Naive thymus-derived CD4-positive, alpha-beta T cell (primary cell): ENCODE data around the gene PDZRN4. TPM values are rescaled to one million over a fixed set of nuclear protein-coding genes. Genes with fewer than 3 reads are reported as not detected.
"Not testable (repeated sequence)": the region's sequence is repeated elsewhere in the genome, so short reads cannot be mapped to it uniquely, and the experiment has no call there.

Experiments used
- ATAC-seq: fragments of 150-1000 bp; cut with Tn5 transposase; 2 replicates; pipeline ENCODE4 v1.10.0; 2021; ENCODE audit warnings: mild to moderate bottlenecking, moderate library complexity
- CTCF ChIA-PET: fragments of 350-600 bp; sonication (Branson Sonifier 250); formaldehyde crosslinking; loops from one replicate; lab custom pipeline; 2021; ENCODE audit warnings: antibody characterized with exemption; lab: Charles Lee
- POLR2A ChIA-PET: fragments of 350-600 bp; sonication (Branson Sonifier 250); formaldehyde crosslinking; loops from one replicate; lab custom pipeline; 2021; ENCODE audit warnings: antibody characterized with exemption, inconsistent platforms; lab: Charles Lee
- DNase-seq, 9 donors: peaks; one replicate each; pipeline versions ENCODE4 v3.0.0 to v3.0.0-alpha.2; 2020 to 2022; ENCODE audit warnings: mixed read lengths in 1 of 9
- H3K27ac ChIP-seq: one replicate; pipeline ENCODE4 v1.7.0; 2013; ENCODE audit warnings: mild to moderate bottlenecking, low read depth, low read length, moderate library complexity
- H3K27me3 ChIP-seq, 2 donors: one replicate each; pipeline ENCODE4 v1.7.0; 2013; ENCODE audit warnings: low read length in 2 of 2, mild to moderate bottlenecking in 2 of 2, moderate library complexity in 2 of 2; ENCODE audit not compliant: control insufficient read depth in 2 of 2, insufficient read depth in 2 of 2
- H3K36me3 ChIP-seq, 3 experiments: 1 replicate in 2 of 3; 2 replicates in 1 of 3; pipeline ENCODE4 v1.7.0; 2013; ENCODE audit warnings: low read length in 3 of 3, mild to moderate bottlenecking in 3 of 3, moderate library complexity in 1 of 3; ENCODE audit not compliant: insufficient read depth in 3 of 3, control insufficient read depth in 2 of 3
- H3K4me1 ChIP-seq, 2 donors: one replicate each; pipeline ENCODE4 v1.7.0; 2013; ENCODE audit warnings: low read length in 2 of 2, mild to moderate bottlenecking in 2 of 2, moderate library complexity in 1 of 2; ENCODE audit not compliant: control insufficient read depth in 2 of 2, insufficient read depth in 2 of 2
- H3K4me3 ChIP-seq: 2 replicates; pipeline ENCODE4 v1.7.0; 2013; ENCODE audit warnings: mild to moderate bottlenecking, low read length
- H3K9me3 ChIP-seq, 3 experiments: 1 replicate in 2 of 3; 2 replicates in 1 of 3; pipeline ENCODE4 v1.7.0; 2013; ENCODE audit warnings: low read length in 3 of 3; ENCODE audit not compliant: control insufficient read depth in 2 of 3
- H3K27ac Mint-ChIP-seq, 9 donors: one replicate each; pipeline ENCODE4 v1.8.0; 2020 to 2022; ENCODE audit warnings: mixed read lengths in 9 of 9, mild to moderate bottlenecking in 8 of 9, moderate library complexity in 5 of 9, inconsistent platforms in 2 of 9
- H3K27me3 Mint-ChIP-seq, 5 donors: one replicate each; pipeline ENCODE4 v1.8.0; 2021 to 2022; ENCODE audit warnings: mixed read lengths in 5 of 5, mild to moderate bottlenecking in 1 of 5
- H3K36me3 Mint-ChIP-seq, 5 donors: one replicate each; pipeline ENCODE4 v1.8.0; 2020 to 2022; ENCODE audit warnings: mixed read lengths in 5 of 5, mild to moderate bottlenecking in 3 of 5, inconsistent platforms in 1 of 5
- H3K4me1 Mint-ChIP-seq, 7 donors: one replicate each; pipeline ENCODE4 v1.8.0; 2020 to 2022; ENCODE audit warnings: mixed read lengths in 7 of 7, mild to moderate bottlenecking in 3 of 7, inconsistent platforms in 1 of 7
- H3K4me3 Mint-ChIP-seq, 10 donors: one replicate each; pipeline ENCODE4 v1.8.0; 2020 to 2022; ENCODE audit warnings: mild to moderate bottlenecking in 10 of 10, mixed read lengths in 10 of 10, moderate library complexity in 6 of 10, inconsistent platforms in 2 of 10
- H3K9me3 Mint-ChIP-seq, 11 donors: one replicate each; pipeline ENCODE4 v1.8.0; 2020 to 2022; ENCODE audit warnings: mixed read lengths in 11 of 11, mild to moderate bottlenecking in 4 of 11, inconsistent platforms in 1 of 11, moderate library complexity in 1 of 11
- intact Hi-C, 2 donors: fragments of 100-400 bp; cut with micrococcal nuclease; formaldehyde crosslinking; loops; one replicate each; pipeline ENCODE4 v1.15.1; 2023
- polyA plus RNA-seq, 2 donors: library from polyadenylated mRNA; unstranded; fragments of 300-500 nt; fragmentation: Illumina TruSeq; gene quantifications; one replicate each; pipeline ENCODE4 v1.2.3, GENCODE V29; 2021
- total RNA-seq, 6 experiments: library from RNA in 5 of 6; stranded (reverse) in 5 of 6; gene quantifications; 1 replicate in 5 of 6; 2 replicates in 1 of 6; pipeline ENCODE4 v1.2.3 and lab custom pipeline; 2021 to 2026

The PDZRN4 gene
- total and polyA plus RNA-seq, 7 experiments from 2014 or later = not detected

- Histone ChIP-seq H3K36me3 (no peaks in the 10 kb centered on the region), H3K9me3 (no peaks in the 10 kb centered on the region), H3K27me3 (no peaks in the 10 kb centered on the region), H3K4me1 (no peaks in the 10 kb centered on the region), H3K4me3 (no peak overlapping the region), H3K27ac (no peak overlapping the region)
- Mint-ChIP-seq H3K27ac (no peak overlapping the region), H3K4me3 (no peak overlapping the region), H3K9me3 (peaks cover 0 to 3% (median 0%) of the 10 kb centered on the region in 11 donors), H3K4me1 (peaks cover 0 to 1% (median 0%) of the 10 kb centered on the region in 7 donors), H3K36me3 (no peaks in the 10 kb centered on the region), H3K27me3 (peaks cover 0 to 16% (median 0%) of the 10 kb centered on the region in 5 donors)
- ChIA-PET POLR2A (no interaction called here), CTCF (no interaction called here)
- DNase-seq (no peak), ATAC-seq (no peak)
- intact Hi-C loops = no loop called here
Observed at GRCh38 chr12:41304526-41304925, 116.4 kb downstream of the PDZRN4 start.

GRCh38 chr12:41310367-41310766, 122.2 kb downstream of the PDZRN4 start:
- ChIA-PET POLR2A (no interaction called here), CTCF (no interaction called here)
- Histone ChIP-seq H3K27ac (no peak overlapping the region), H3K27me3 (no peaks in the 10 kb centered on the region), H3K9me3 (no peaks in the 10 kb centered on the region), H3K4me1 (no peaks in the 10 kb centered on the region), H3K36me3 (no peaks in the 10 kb centered on the region), H3K4me3 (no peak overlapping the region)
- H3K27me3 Mint-ChIP-seq = peaks cover 0 to 7% (median 0%) of the 10 kb centered on the region in 5 donors
- H3K9me3 Mint-ChIP-seq = peaks cover 0 to 3% (median 0%) of the 10 kb centered on the region in 11 donors
- no peak overlapping the region for H3K27ac Mint-ChIP-seq
- ATAC-seq (no peak), DNase-seq (no peak)
- H3K4me3 Mint-ChIP-seq = no peak overlapping the region
- no peaks in the 10 kb centered on the region for H3K36me3 Mint-ChIP-seq
- intact Hi-C loops = no loop called here
- no peaks in the 10 kb centered on the region for H3K4me1 Mint-ChIP-seq

- DNase-seq = no peak
- H3K9me3 Mint-ChIP-seq = peaks cover 0 to 3% (median 0%) of the 10 kb centered on the region in 11 donors
- H3K4me3 Mint-ChIP-seq = no peak overlapping the region
- no peaks in the 10 kb centered on the region for H3K9me3 ChIP-seq
- ChIA-PET CTCF (no interaction called here), POLR2A (no interaction called here)
- no peaks in the 10 kb centered on the region for H3K4me1 Mint-ChIP-seq
- peaks cover 0 to 2% (median 0%) of the 10 kb centered on the region in 5 donors for H3K27me3 Mint-ChIP-seq
- no peaks in the 10 kb centered on the region for H3K4me1 ChIP-seq
- no peak overlapping the region for H3K27ac ChIP-seq
- ATAC-seq = no peak
- intact Hi-C loops = no loop called here
- no peaks in the 10 kb centered on the region for H3K36me3 ChIP-seq
- no peak overlapping the region for H3K27ac Mint-ChIP-seq
- H3K27me3 ChIP-seq = no peaks in the 10 kb centered on the region
- H3K4me3 ChIP-seq = no peak overlapping the region
- no peaks in the 10 kb centered on the region for H3K36me3 Mint-ChIP-seq
Observed at GRCh38 chr12:41311883-41312282, 123.8 kb downstream of the PDZRN4 start.

- H3K4me3 ChIP-seq, H3K4me1 Mint-ChIP-seq, CTCF ChIA-PET, H3K36me3 Mint-ChIP-seq, H3K9me3 Mint-ChIP-seq, H3K27ac Mint-ChIP-seq, H3K27me3 ChIP-seq, intact Hi-C loops, H3K36me3 ChIP-seq, H3K4me3 Mint-ChIP-seq, H3K9me3 ChIP-seq, POLR2A ChIA-PET, ATAC-seq, H3K27ac ChIP-seq, H3K4me1 ChIP-seq, H3K27me3 Mint-ChIP-seq, DNase-seq: not testable (repeated sequence)
Observed at GRCh38 chr12:41312451-41312850, 124.3 kb downstream of the PDZRN4 start.

GRCh38 chr12:41325336-41325735, 137.2 kb downstream of the PDZRN4 start:
- Histone ChIP-seq H3K9me3 (no peaks in the 10 kb centered on the region), H3K27ac (no peak overlapping the region), H3K27me3 (no peaks in the 10 kb centered on the region), H3K36me3 (no peaks in the 10 kb centered on the region), H3K4me3 (no peak overlapping the region), H3K4me1 (no peaks in the 10 kb centered on the region)
- Mint-ChIP-seq H3K9me3 (no peaks in the 10 kb centered on the region), H3K4me1 (no peaks in the 10 kb centered on the region), H3K27me3 (peaks cover 0 to 6% (median 0%) of the 10 kb centered on the region in 5 donors), H3K36me3 (no peaks in the 10 kb centered on the region), H3K4me3 (no peak overlapping the region), H3K27ac (no peak overlapping the region)
- POLR2A ChIA-PET = no interaction called here
- intact Hi-C loops = no loop called here
- DNase-seq = no peak
- CTCF ChIA-PET = no interaction called here
- no peak for ATAC-seq

DNA sequence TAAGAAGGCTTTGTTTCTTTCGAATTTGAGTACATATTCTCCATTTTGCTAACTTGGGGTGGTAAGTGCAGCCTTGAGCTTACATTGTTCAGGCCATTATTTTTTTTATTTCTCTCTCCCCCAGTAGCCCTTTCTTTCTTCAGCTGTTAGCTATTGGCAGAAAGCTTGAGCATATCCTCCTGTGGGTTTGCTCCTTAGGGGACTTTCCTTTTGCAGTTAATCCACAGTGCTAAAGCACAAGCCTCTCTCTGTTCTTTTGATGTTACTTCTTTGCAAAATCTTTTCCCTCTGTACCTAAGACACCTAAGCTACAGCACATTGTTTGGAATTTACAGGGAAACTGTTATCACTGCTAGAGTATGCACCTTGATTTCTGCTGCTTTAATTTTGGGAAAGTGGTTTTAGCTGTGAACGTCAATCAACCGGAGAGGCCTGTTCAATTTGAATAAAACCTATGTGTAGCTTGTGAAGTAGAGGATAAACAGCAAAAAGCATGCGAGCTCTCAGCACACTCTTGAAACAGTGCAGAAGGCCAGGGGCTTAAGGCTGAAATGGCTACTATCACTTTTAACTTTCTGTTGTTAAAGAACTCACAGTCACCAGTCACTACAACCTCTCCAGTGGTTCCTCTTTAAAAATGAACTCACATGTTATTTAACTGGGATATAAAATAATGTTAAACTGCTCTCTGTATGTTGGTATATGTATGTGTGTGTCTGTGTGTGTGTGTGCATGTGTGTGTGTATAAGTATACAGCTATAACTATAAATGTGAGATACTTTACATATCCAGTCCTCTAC, 139.2 kb downstream of the PDZRN4 start:
- ChIA-PET POLR2A (no interaction called here), CTCF (no interaction called here)
- no peak overlapping the region for H3K27ac Mint-ChIP-seq
- Histone ChIP-seq H3K27me3 (no peaks in the 10 kb centered on the region), H3K36me3 (no peaks in the 10 kb centered on the region), H3K9me3 (no peaks in the 10 kb centered on the region), H3K4me3 (no peak overlapping the region), H3K4me1 (no peaks in the 10 kb centered on the region), H3K27ac (no peak overlapping the region)
- H3K4me3 Mint-ChIP-seq = no peak overlapping the region
- H3K36me3 Mint-ChIP-seq = no peaks in the 10 kb centered on the region
- no peak for DNase-seq
- H3K27me3 Mint-ChIP-seq = peaks cover 0 to 6% (median 5%) of the 10 kb centered on the region in 5 donors
- no peaks in the 10 kb centered on the region for H3K4me1 Mint-ChIP-seq
- no peak for ATAC-seq
- H3K9me3 Mint-ChIP-seq = peaks cover 0 to 6% (median 0%) of the 10 kb centered on the region in 11 donors
- intact Hi-C loops = no loop called here

DNA sequence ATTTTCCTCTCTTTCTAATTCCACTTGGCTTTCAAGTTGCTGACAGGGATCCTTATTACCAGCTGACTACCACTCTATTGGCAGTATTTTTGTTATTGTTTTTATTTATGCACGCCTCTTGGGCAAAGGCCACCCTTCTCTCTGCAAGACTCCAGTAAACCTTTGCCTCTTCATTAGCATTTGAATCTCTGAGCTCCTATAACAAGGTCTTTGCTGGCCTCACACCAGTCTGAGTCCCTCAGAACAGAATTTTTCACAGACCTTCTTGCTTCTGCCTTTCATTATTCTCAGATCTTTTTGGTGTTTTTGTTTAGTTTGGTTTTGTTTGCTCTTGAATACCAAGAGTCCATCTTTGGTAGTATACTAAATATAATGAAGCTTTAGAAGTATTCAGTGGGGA, 145.9 kb downstream of the PDZRN4 start:
- no peaks in the 10 kb centered on the region for H3K36me3 ChIP-seq
- ChIA-PET POLR2A (no interaction called here), CTCF (no interaction called here)
- no peak overlapping the region for H3K4me3 Mint-ChIP-seq
- H3K4me3 ChIP-seq = no peak overlapping the region
- no peaks in the 10 kb centered on the region for H3K36me3 Mint-ChIP-seq
- intact Hi-C loops = no loop called here
- no peak overlapping the region for H3K27ac ChIP-seq
- no peaks in the 10 kb centered on the region for H3K4me1 Mint-ChIP-seq
- no peak for DNase-seq
- no peaks in the 10 kb centered on the region for H3K27me3 ChIP-seq
- no peak overlapping the region for H3K27ac Mint-ChIP-seq
- no peaks in the 10 kb centered on the region for H3K4me1 ChIP-seq
- H3K9me3 Mint-ChIP-seq = peaks cover 0 to 8% (median 0%) of the 10 kb centered on the region in 11 donors
- no peaks in the 10 kb centered on the region for H3K9me3 ChIP-seq
- ATAC-seq = no peak
- peaks cover 0 to 5% (median 0%) of the 10 kb centered on the region in 5 donors for H3K27me3 Mint-ChIP-seq
